NCI-H2196 (cell line): ENCODE data around the gene SPATS2L.

ENCODE experiments used
- DNase-seq: peaks from one replicate; lab custom pipeline; 2025; ENCODE audit not compliant: unreplicated experiment; lab: John Stamatoyannopoulos, UW

SPATS2L gene

GRCh38 chr2:200348897-200349563 is 42.5 kb downstream of the SPATS2L start:
- no peak for DNase-seq

- DNase-seq: no peak
Measured at GRCh38 chr2:200349868-200350267, 43.4 kb downstream of the SPATS2L start.

GRCh38 chr2:200350850-200351285 is 44.4 kb downstream of the SPATS2L start:
- DNase-seq: no peak

GRCh38 chr2:200351815-200352214 is 45.3 kb downstream of the SPATS2L start:
- DNase-seq: no peak

- DNase-seq: no peak
Measured at GRCh38 chr2:200352636-200353035, 46.1 kb downstream of the SPATS2L start.

DNA sequence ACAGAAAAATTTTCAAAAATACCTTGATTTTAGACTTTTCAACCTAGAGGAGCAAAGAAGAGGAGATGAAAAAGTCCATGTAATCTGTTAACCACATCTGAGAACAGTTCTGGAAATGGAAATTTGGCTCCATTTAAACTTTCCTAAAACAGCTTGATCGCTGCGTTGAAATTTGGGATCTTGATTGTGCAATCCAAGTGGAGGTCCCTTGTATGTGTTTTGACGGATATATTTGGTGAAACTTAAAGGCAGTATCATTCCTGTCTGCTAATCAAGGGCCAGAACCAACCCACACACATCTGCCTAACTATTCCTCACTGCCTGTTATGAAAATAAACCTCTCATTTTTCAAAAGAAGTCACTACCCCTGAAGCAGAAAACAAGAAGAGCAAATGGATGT is 46.6 kb downstream of the SPATS2L start:
- DNase-seq: no peak

GRCh38 chr2:200353874-200354273 is 47.4 kb downstream of the SPATS2L start:
- DNase-seq: no peak

GRCh38 chr2:200354833-200355751 is 48.6 kb downstream of the SPATS2L start:
- DNase-seq: no peak

DNA sequence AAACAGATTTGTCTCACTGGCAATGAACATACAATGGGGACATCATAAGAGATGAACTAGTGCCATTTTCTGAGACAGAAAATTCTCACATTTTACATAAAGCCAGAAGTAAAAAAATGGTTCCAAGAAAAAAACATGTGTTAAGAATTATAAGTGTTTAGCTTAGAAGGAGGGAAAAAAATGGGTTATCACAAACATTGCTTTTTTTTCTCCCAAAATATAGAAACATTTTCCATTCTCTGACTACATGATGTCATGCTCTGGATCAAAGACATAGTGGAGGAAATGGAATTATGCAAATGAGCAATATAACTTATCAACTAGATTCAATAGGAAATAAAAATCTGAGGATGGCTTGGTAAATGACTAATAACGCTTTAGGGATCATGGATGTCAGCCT is 49.8 kb downstream of the SPATS2L start:
- DNase-seq: no peak

- DNase-seq: no peak
Measured at GRCh38 chr2:200356857-200357384, 50.4 kb downstream of the SPATS2L start.

- no peak for DNase-seq
Measured at GRCh38 chr2:200357845-200358244, 51.4 kb downstream of the SPATS2L start.

DNA sequence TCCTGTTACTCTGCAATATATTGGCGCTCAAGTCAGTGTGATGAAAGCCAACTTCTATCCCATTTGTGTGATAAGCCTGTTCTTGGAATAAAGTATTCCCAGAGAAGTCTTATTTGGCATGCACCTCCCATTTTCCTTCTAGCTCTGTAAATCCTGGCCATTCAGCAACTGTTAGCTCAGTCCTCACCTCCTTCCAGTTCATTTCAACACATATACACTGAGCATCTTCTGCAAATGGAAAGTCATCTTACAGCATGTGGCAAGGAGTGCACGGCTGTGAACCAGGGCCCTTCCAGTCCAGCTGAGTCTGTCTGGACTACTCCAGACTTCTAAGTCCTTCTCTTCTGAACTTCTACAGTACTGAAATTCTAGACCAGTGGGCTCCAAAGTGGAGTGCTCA is 53.1 kb downstream of the SPATS2L start:
- DNase-seq: no peak

- DNase-seq: no peak
Measured at GRCh38 chr2:200360364-200360763, 53.9 kb downstream of the SPATS2L start.

DNA sequence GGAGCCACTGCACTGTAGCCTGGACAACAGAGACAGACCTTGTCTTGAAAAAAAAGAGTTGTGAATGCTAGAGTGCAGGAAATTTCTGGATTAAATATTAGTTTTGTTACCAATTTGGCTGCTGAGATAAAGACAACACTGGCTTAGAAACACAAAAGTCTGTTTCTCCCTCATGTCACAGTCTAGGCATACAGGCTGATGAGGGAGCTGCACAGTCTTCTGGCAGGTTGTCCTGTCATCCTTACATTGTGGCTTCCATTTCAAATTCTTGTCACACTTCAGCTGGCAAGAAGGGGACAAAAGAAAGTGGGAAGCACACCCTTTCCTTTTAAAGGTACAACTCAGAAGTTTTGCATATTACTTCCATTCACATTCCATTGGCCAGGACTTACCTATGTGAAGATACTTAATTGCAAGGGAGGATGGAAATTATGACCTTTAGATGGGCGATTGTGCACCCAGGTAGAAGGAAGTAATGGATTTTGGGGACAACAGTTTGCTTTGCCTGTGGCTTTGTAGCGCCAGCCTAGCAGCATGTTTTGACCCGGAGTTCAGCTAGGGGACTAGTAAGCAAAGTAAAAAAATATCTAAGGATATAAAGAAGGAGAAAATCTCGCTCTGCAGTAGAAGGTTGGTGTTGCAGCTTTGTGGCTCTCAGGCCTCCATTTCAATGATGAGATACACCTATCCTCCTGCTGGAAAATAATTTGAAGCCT is 55.9 kb downstream of the SPATS2L start:
- no peak for DNase-seq

DNA sequence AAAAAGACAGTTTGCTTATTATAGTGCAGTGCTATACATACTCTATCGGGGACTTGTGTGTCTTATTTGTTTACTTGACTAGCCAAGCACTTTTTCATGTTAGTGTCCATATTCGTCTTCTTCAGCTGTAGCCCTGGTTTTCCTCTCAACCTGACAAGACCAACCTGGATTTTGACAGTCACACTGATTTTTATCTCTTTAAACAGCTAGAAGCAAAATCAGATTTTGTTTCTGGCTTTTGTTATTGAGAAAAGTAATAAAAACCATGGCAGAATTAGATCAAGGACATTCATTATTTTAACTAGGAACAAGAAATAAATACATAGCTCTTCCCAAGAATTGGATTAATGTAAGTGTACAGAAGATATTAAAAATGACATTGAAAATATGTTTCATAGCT is 56.8 kb downstream of the SPATS2L start:
- DNase-seq: no peak

- DNase-seq: no peak
Measured at GRCh38 chr2:200364142-200364541, 57.6 kb downstream of the SPATS2L start.

DNA sequence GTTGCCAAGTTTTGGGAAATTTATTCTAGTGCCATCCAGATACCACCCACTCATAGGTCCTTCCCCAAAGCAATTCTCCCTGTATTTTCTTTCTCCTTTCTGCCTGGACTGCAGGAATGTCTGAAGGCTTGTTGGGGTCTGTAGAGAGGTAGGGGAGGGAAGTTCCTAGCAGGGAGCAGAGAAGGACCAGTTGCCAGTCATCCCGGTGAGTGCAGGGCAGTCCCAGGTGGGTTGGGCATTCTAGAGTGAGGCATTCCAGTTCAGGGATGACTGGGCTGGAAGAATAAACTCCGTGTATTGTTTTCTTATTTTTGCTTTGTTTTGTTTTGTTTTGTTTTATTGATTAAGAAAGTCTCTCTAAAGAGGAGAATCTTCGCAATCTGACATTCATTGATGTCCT is 58.1 kb downstream of the SPATS2L start:
- DNase-seq: no peak

DNA sequence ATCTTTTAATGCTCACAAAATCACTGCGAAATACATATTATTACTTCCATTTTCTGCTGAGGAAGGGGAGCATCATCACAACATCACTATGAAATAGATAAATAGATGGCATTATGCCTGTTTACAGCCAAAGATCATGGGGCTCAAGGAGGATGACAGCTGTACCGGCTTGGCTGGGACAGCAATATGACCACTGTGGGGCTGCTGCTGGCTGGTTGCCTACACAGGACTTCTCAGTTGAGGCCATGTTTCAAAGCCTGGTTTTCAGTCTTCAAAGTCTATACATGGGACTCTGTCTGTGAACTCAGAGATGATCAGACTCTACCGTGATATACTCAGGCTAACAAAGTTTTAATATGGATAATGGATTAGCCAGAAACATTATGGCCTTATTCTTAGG is 58.7 kb downstream of the SPATS2L start:
- no peak for DNase-seq

DNA sequence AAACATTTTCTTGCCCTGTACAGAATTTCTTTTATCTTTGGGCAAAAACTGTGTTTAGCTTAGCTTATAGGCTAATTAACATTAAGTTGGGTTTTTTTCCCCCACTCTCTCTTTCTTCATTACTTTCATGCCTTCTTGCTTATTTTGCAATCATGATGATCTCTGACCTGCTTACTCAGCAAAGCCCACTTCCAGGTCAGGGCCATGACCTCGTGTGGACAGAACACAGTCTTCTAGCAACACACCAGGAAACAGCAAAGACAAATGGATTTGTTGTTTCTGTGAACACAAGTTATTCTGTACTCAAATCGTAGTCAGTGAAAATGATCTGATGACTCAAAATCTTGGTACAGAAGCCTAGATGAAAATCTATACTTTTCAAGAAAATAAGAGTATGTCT is 60.7 kb downstream of the SPATS2L start:
- DNase-seq: no peak

- DNase-seq: no peak
Measured at GRCh38 chr2:200369886-200370285, 63.4 kb downstream of the SPATS2L start.

DNA sequence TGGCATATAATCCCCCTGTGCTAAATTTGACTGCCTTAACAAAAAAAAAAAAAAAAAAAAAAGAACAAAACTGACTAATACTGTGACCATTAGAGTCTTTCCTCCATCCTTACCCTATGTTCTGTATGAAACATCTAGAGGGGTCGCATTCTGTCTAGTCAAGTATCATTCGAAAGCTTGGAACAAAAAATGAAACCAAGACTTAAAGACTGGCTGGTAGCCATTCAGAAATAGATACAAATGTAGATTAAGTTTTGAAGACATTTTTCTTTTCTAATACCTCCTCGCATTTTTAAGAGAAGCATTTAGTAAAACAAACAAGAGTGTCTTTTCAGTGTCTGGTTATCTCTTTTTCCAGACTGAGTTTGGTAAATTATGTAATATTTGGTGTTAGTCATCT is 66.7 kb downstream of the SPATS2L start:
- no peak for DNase-seq
